ENCODE data around the gene VWC2.
A peak's percentile ranks its signal among the peaks of the same experiment; 100 is the strongest.

Gene VWC2

DNA sequence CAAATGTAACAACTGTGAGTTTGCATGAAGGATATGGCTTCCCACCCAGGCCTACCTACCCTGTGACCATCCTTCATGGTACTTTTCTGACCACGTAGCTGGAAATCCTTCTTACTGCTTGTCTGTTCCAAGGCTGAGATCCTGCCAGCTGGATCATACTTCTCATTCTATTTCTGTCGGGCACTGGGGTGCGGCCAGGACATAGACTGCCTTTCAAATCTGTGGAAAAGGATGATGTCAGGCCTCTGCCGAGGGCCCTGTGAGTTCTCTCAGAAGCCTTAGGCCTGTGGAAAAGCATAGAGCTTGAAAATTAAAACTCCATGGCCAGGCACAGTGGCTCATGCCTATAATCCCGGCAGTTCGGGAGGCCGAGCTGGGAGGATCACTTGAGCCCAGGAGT is 10.0 kb downstream of the VWC2 start:
- Histone ChIP-seq H3K9me3 (ENCODE audit: control insufficient read depth, low read length) (no peaks in the 10 kb centered on the region), H3K4me1 (ENCODE audit: control insufficient read depth, insufficient read depth, low read length, poor library complexity, severe bottlenecking) (no peaks in the 10 kb centered on the region), H3K27ac (ENCODE audit: low read depth, low read length, severe bottlenecking) (no peak overlapping the region), H3K4me3 (ENCODE audit: extremely low read depth, insufficient read depth, low read length, poor library complexity, severe bottlenecking) (no peak overlapping the region), H3K36me3 (ENCODE audit: control insufficient read depth, insufficient read depth, low read length) (no peaks in the 10 kb centered on the region)
- 90% methylated on average over 7 of the region's 7 CpGs for WGBS, 2 experiments (ENCODE audit: insufficient coverage in 2 of 2)

DNA sequence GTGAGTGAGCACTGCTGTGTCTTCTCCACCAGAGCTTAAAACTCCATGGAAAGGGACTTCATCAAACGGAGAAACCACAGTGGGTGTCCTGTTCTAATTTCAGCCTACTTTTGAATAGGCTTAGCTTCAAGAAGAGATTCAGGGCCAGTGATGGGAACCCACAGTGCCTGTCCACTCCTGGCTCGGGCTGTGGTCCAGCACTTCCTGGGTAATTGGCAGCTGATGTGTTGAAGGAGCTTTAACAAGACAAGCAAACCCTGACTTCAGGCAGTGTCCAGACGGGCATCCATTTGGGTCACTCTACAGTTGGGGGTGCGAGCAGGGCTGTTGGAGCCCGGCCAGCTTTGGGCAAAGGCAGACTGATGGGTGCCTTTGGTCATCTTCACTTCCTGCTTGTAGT is 14.5 kb downstream of the VWC2 start:
- H3K36me3 ChIP-seq (ENCODE audit: control insufficient read depth, insufficient read depth, low read length) = no peaks in the 10 kb centered on the region
- 90 to 95% methylated on average over 5 of the region's 5 CpGs for WGBS, 2 experiments (ENCODE audit: insufficient coverage in 2 of 2)
- no peak overlapping the region for H3K4me3 ChIP-seq (ENCODE audit: extremely low read depth, insufficient read depth, low read length, poor library complexity, severe bottlenecking)

GRCh38 chr7:49788455-49789059 is 15.1 kb downstream of the VWC2 start:
- no peak overlapping the region for H3K27ac ChIP-seq (ENCODE audit: low read depth, low read length, severe bottlenecking)
- no peak overlapping the region for H3K4me3 ChIP-seq (ENCODE audit: extremely low read depth, insufficient read depth, low read length, poor library complexity, severe bottlenecking)
- no peaks in the 10 kb centered on the region for H3K36me3 ChIP-seq (ENCODE audit: control insufficient read depth, insufficient read depth, low read length)
- WGBS, 2 experiments (ENCODE audit: insufficient coverage in 2 of 2) = 85 to 94% methylated on average over 3 of the region's 4 CpGs
- no peaks in the 10 kb centered on the region for H3K9me3 ChIP-seq (ENCODE audit: control insufficient read depth, low read length)
- peaks cover 10% of the 10 kb centered on the region for H3K4me1 ChIP-seq (ENCODE audit: control insufficient read depth, insufficient read depth, low read length, poor library complexity, severe bottlenecking)

More for the DNA sequence above, 14.5 kb downstream of the VWC2 start:
- peaks cover 10% of the 10 kb centered on the region for H3K4me1 ChIP-seq (ENCODE audit: control insufficient read depth, insufficient read depth, low read length, poor library complexity, severe bottlenecking)
- no peaks in the 10 kb centered on the region for H3K9me3 ChIP-seq (ENCODE audit: control insufficient read depth, low read length)
- H3K27ac ChIP-seq (ENCODE audit: low read depth, low read length, severe bottlenecking) = no peak overlapping the region

GRCh38 chr7:49789736-49790135 is 16.3 kb downstream of the VWC2 start:
- Histone ChIP-seq H3K9me3 (ENCODE audit: control insufficient read depth, low read length) (no peaks in the 10 kb centered on the region), H3K36me3 (ENCODE audit: control insufficient read depth, insufficient read depth, low read length) (no peaks in the 10 kb centered on the region), H3K27ac (ENCODE audit: low read depth, low read length, severe bottlenecking) (no peak overlapping the region), H3K4me1 (ENCODE audit: control insufficient read depth, insufficient read depth, low read length, poor library complexity, severe bottlenecking) (peaks cover 10% of the 10 kb centered on the region), H3K4me3 (ENCODE audit: extremely low read depth, insufficient read depth, low read length, poor library complexity, severe bottlenecking) (no peak overlapping the region)
- 72 to 81% methylated on average over 4 to 7 of the region's 8 CpGs for WGBS, 2 experiments (ENCODE audit: insufficient coverage in 2 of 2)

DNA sequence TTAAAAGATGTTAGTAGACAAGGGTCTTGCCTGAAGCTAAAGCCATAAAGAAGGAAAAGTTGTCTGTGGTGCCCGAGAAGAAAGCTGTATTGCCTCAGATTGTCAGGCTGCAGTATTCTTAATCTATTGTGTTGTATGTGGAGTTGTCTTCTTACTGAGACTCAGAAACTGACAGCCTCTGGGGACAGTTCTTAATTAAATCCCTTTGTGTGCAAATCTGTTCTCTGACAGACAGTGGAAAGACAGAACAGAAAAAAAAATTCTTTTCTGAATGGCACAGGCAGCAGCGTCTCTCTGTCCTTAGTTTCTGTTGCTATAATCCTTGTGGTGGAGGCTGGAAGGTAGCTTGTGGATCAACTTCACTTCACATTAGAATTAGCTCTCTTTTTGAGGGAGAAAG is 16.8 kb downstream of the VWC2 start:
- H3K4me1 ChIP-seq (ENCODE audit: control insufficient read depth, insufficient read depth, low read length, poor library complexity, severe bottlenecking) = peaks cover 10% of the 10 kb centered on the region

GRCh38 chr7:49791088-49791741 is 17.8 kb downstream of the VWC2 start:
- peaks cover 10% of the 10 kb centered on the region for H3K4me1 ChIP-seq (ENCODE audit: control insufficient read depth, insufficient read depth, low read length, poor library complexity, severe bottlenecking)
- no peaks in the 10 kb centered on the region for H3K9me3 ChIP-seq (ENCODE audit: control insufficient read depth, low read length)
- peak overlapping the region; percentile 12 for H3K27ac ChIP-seq (ENCODE audit: low read depth, low read length, severe bottlenecking)
- no peaks in the 10 kb centered on the region for H3K36me3 ChIP-seq (ENCODE audit: control insufficient read depth, insufficient read depth, low read length)
- no peak overlapping the region for H3K4me3 ChIP-seq (ENCODE audit: extremely low read depth, insufficient read depth, low read length, poor library complexity, severe bottlenecking)
- 20 to 47% methylated on average over 5 of the region's 7 CpGs for WGBS, 2 experiments (ENCODE audit: insufficient coverage in 2 of 2)

More for the DNA sequence above, 16.8 kb downstream of the VWC2 start:
- Histone ChIP-seq H3K27ac (ENCODE audit: low read depth, low read length, severe bottlenecking) (no peak overlapping the region), H3K36me3 (ENCODE audit: control insufficient read depth, insufficient read depth, low read length) (no peaks in the 10 kb centered on the region), H3K9me3 (ENCODE audit: control insufficient read depth, low read length) (no peaks in the 10 kb centered on the region), H3K4me3 (ENCODE audit: extremely low read depth, insufficient read depth, low read length, poor library complexity, severe bottlenecking) (no peak overlapping the region)
- 50 to 83% methylated on average over 1 to 2 of the region's 2 CpGs for WGBS, 2 experiments (ENCODE audit: insufficient coverage in 2 of 2)

GRCh38 chr7:49797987-49798660 is 24.7 kb downstream of the VWC2 start:
- Histone ChIP-seq H3K9me3 (ENCODE audit: control insufficient read depth, low read length) (no peaks in the 10 kb centered on the region), H3K4me3 (ENCODE audit: extremely low read depth, insufficient read depth, low read length, poor library complexity, severe bottlenecking) (no peak overlapping the region), H3K4me1 (ENCODE audit: control insufficient read depth, insufficient read depth, low read length, poor library complexity, severe bottlenecking) (no peaks in the 10 kb centered on the region), H3K27ac (ENCODE audit: low read depth, low read length, severe bottlenecking) (no peak overlapping the region), H3K36me3 (ENCODE audit: control insufficient read depth, insufficient read depth, low read length) (no peaks in the 10 kb centered on the region)
- 66 to 85% methylated on average over 3 to 5 of the region's 6 CpGs for WGBS, 2 experiments (ENCODE audit: insufficient coverage in 2 of 2)

GRCh38 chr7:49800031-49800430 is 26.6 kb downstream of the VWC2 start:
- Histone ChIP-seq H3K4me1 (ENCODE audit: control insufficient read depth, insufficient read depth, low read length, poor library complexity, severe bottlenecking) (no peaks in the 10 kb centered on the region), H3K9me3 (ENCODE audit: control insufficient read depth, low read length) (no peaks in the 10 kb centered on the region), H3K4me3 (ENCODE audit: extremely low read depth, insufficient read depth, low read length, poor library complexity, severe bottlenecking) (no peak overlapping the region), H3K27ac (ENCODE audit: low read depth, low read length, severe bottlenecking) (no peak overlapping the region), H3K36me3 (ENCODE audit: control insufficient read depth, insufficient read depth, low read length) (no peaks in the 10 kb centered on the region)
- WGBS, 2 experiments (ENCODE audit: insufficient coverage in 2 of 2) = 78 to 96% methylated on average over 5 of the region's 5 CpGs

GRCh38 chr7:49802600-49802999 is 29.2 kb downstream of the VWC2 start:
- H3K9me3 ChIP-seq (ENCODE audit: control insufficient read depth, low read length) = no peaks in the 10 kb centered on the region
- H3K36me3 ChIP-seq (ENCODE audit: control insufficient read depth, insufficient read depth, low read length) = no peaks in the 10 kb centered on the region
- H3K4me3 ChIP-seq (ENCODE audit: extremely low read depth, insufficient read depth, low read length, poor library complexity, severe bottlenecking) = no peak overlapping the region
- 97 to 98% methylated on average over 11 of the region's 15 CpGs for WGBS, 2 experiments (ENCODE audit: insufficient coverage in 2 of 2)
- no peaks in the 10 kb centered on the region for H3K4me1 ChIP-seq (ENCODE audit: control insufficient read depth, insufficient read depth, low read length, poor library complexity, severe bottlenecking)
- H3K27ac ChIP-seq (ENCODE audit: low read depth, low read length, severe bottlenecking) = no peak overlapping the region

- H3K27ac ChIP-seq (ENCODE audit: low read depth, low read length, severe bottlenecking) = no peak overlapping the region
- H3K4me1 ChIP-seq (ENCODE audit: control insufficient read depth, insufficient read depth, low read length, poor library complexity, severe bottlenecking) = no peaks in the 10 kb centered on the region
- no peak overlapping the region for H3K4me3 ChIP-seq (ENCODE audit: extremely low read depth, insufficient read depth, low read length, poor library complexity, severe bottlenecking)
- H3K9me3 ChIP-seq (ENCODE audit: control insufficient read depth, low read length) = no peaks in the 10 kb centered on the region
- WGBS, 2 experiments (ENCODE audit: insufficient coverage in 2 of 2) = 80% methylated on average over 1 of the region's 4 CpGs; no CpG with 5 or more reads in 1 of the 2 experiments
- H3K36me3 ChIP-seq (ENCODE audit: control insufficient read depth, insufficient read depth, low read length) = no peaks in the 10 kb centered on the region
Observed at GRCh38 chr7:49803812-49804211, 30.4 kb downstream of the VWC2 start.

Measured in mesodermal cell (in vitro differentiated cells).